HG02678 (cell line): ENCODE results near the gene ERN2.
"Not testable (repeated sequence)": the region's sequence is repeated elsewhere in the genome, so short reads cannot be mapped to it uniquely, and the experiment has no call there.

ENCODE experiments used
- ATAC-seq: cut with Tn5 transposase; IDR thresholded peaks from one replicate; pipeline ENCODE4 v1.9.1; 2021; ENCODE audit warnings: mild to moderate bottlenecking, moderate library complexity; ENCODE audit not compliant: unreplicated experiment

The ERN2 gene

DNA sequence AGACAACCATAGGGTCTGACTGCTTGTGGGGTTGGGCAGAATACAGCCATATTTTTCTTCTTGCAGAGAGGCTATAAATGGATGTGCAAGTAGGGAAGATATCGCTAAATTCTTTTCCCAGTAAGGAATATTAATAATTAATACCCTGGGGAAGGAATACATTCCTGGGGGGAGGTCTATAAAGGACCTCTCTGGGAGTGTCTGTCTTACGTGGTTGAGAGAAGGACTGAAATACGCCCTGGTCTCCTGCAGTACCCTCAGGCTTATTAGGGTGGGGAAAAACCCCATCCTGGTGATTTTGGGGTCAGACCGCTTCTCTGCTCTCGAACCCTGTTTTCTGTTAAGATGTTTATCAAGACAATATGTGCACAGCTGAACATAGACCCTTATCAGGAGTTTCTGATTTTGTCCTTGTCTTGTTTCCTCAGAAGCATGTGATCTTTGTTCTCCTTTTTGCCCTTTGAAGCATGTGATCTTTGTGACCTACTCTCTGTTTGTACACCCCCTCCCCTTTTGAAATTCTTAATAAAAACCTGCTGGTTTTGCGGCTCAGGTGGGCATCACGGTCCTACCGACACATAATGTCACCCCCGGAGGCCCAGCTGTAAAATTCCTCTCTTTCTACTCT, 9.7 kb upstream of the ERN2 start:
- ATAC-seq = not testable (repeated sequence)

DNA sequence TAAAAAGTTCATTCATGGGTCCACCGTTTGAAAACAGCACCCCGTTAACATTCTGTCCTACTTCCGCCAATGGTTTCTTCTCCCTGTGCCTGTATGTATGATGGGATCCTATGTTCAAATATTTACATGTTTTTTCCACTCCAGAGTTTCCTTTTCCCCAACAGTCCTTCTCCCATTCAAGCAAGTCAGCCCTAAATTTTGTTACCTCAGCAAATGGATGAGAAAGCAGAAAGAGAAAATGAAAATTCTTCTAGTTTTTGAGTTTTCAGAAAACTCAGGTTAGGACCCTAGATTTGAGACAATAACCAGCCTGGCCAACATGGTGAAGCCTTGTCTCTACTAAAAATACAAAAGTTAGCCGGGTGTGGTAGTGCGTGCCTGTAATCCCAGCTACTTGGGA, 3.5 kb upstream of the ERN2 start:
- ATAC-seq = no peak

DNA sequence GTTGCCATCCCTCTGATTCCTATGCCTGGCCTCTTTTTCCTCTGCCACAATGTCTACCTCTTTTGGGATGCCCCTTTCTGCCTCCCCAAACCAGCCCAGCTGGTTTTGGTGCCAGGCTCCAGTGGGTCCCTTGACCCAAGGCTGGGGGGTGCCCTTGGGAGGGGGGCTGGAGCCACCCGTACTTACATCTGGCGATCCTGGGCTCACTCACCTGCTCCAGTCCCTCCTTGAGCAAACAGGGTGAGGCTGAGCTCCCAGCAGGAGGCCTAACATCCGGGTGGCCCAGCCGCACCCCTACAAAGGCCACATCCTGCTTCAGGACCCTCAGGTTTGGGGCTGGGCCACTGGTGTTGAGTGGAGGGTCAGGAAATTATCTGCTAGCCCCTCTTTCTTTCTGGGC, 1.2 kb downstream of the ERN2 start:
- no peak for ATAC-seq

DNA sequence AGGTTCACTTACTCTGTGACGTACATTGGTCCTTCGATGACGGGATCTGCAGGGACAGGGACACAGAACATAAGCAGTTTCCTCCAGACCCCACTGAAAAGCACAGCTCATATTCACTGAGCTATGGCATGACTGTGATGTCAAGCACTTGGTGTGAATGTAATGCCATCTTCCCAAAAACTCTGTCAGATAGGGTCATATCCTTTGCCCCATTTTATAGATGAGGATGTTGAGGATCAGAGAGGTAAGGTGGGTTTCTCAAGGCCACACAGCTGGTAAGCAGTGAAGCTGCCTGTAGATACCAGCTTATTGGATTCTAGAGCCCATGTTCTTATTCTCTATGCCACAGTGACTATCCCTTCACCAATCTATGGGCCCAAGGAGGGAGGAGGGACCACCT, 2.5 kb downstream of the ERN2 start:
- no peak for ATAC-seq

DNA sequence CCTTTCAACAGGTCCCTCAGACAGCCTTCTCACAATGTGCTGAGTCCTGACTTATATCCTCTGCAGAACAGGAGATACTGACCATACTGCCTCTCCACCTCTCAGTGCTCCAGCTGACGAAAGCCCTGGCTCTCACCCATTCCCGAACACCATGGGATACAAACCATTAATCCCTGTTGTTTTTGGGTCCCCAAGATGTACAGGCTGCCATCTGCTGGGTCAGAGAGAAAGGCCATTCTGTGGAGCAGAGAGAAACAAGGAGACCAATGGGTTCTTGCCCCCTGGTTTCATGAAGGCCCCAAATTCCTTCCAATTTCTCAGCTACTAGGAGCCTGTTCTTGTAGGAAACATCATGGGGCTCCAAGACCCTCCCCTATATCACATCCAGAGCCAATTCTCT, 3.0 kb downstream of the ERN2 start:
- ATAC-seq = no peak

DNA sequence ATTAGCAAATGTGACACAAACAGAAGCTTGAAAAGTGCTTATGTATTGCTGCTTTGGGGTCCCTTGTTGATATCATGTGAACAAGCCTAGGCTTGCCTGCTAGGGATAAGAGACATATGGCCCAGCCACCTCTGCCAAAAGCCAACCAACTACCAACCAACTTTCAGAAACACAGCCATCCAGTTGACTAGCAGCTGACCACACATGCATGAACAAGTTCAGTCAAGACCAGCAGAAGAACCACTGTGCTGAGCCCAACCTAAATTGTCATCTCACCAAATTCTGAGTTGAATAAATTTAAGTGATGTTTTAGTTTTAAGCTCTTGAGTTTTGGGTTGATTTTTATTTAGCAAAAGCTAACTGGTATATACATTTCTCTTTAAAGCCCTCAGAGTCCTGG, 3.5 kb downstream of the ERN2 start:
- ATAC-seq = no peak

DNA sequence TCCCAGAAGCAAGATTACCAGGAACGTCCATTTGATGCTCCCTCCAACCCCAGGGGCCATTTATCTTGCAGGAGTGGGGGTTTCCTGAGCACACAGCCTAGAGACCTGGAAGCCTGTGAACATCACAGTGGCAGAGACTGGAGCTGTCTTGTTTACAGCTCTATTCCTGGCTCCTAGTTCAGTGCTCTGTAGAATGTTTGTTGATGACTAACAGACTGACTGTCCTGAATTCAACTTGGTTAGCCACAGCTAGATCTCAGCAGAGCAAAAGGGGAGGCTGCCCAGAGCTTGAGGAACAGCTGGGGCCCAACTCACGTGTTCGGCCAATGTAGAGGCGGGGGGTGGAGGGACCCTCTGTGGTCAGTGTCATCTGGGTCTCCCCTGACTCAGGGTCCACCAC, 6.6 kb downstream of the ERN2 start:
- ATAC-seq = no peak

DNA sequence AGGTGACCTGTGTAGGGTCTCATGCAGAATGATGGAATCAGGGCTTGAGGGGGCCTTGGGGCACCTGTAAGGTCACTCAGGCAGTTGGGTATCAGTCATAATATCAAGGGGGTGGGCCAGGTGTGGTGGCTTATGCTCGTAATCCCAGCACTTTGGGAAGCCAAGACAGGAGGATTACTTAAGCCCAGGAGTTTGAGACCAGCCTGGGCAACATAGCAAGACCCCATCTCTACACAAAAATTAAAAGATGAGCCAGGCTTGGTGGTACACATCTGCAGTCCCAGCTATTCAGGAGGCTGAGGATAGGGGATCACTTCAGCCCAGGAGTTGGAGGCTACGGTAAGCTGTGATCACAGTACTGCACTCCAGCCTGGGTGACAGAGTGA, 7.5 kb downstream of the ERN2 start:
- no peak for ATAC-seq

DNA sequence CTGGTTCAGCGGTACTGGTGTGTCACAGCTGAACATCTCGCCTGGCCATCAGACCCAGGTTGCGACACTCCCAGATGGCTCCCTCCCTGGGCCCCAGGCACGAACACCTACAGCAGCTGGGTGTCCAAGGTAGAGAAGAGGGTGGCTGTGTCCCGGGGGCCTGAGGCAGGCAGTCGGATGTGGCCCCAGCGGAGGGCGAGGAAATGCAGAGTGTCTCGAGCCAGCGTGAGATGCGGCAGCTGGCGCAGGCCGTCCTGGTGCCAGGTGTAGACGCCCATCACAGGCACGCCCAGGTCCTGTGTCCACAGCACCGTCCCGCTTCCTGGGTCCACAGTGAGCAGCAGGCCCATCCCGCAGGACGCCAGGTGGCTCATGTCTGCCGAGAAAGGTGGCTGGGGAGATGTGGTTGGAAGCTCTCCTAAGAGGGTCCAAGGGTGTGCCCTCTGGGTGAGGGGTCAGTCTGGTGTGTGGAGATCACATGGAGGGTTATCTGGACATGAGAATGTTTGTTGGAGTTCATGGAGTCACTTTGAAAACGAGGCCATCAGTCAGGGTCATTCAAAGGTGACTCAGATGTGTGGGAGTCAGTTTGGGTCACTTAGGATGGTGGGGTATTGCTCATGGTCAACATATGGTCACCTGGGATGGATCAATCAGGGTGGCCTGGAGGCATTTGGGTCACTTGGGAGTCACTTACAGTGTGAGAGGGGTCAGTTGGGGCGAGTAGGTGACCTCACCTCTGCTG, 8.1 kb downstream of the ERN2 start:
- ATAC-seq = no peak

DNA sequence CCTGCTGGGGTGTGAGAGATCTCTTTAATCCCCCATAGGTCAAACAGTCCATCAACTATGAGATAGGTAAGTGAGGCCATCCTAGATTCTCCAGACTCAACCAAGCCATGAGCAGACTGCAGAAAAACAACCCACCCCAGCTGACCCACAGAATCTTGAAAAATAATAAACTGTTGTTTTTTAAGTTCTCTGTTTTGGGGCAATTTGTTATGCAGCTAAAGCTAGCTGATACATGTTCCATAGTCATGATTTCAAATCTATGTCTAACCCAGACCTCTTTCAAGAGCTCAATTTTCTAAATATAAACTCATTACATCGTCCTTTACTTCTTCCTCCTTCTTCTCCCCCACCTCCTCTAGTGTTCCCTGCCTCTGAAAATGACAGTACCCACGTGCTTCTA, 10.1 kb downstream of the ERN2 start:
- no peak for ATAC-seq

DNA sequence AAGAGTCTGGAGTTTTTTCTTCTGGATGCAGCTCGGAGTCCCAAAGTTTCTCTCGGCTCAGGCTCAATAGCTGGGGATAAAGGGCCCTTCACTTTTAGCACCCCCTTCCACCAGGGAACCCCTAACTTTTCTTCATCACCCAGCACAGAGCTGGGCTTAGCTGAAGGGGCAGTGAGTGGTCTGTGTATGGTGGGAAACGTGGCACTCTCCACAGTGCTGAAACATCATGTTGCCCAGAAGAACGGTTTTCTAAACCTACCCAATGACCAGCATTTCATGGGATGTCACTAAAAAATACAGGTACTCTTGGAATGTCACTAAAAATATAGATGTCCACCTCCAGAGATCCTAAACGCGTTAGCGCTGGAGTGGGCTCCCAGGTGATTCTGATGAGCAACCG, 12.0 kb downstream of the ERN2 start:
- ATAC-seq = no peak

DNA sequence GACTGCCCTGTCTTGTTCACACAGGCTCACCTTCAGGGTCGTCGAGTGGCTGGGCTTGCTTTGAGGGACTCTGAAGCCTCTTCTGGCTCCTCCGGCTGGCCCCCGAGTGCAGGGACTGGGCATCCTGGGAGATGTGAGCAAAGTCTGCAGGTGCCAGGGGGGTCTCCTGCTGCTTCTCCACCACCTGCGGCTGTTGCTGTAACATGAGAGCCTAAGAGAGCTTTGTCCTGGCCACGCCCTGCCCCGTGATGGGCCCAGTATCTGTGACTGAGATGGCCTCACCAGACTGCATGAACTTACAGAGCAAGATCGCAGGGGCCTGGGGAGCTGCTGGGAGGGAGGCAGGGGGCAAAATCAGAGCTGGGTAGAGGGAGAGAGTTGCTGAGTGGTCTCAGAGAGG, 12.5 kb downstream of the ERN2 start:
- ATAC-seq = no peak

DNA sequence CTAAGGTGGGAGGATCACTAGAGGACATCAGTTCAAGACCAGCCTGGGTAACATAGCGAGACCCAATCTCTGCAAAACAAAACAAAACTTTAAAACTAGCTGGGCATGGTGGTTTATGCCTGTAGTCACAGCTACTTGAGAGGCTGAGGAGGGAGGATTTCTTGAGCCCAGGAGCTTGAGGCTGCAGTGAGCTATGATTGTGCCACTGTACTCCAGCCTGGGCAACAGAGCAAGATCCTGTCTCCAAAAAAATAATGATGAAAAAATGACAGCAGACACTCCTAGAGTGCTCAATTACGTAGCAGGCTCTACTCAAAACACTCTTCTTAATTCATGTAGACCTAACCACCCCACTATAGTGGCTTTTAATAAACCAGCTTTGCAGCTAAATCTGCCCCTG, 12.9 kb downstream of the ERN2 start:
- ATAC-seq = no peak

DNA sequence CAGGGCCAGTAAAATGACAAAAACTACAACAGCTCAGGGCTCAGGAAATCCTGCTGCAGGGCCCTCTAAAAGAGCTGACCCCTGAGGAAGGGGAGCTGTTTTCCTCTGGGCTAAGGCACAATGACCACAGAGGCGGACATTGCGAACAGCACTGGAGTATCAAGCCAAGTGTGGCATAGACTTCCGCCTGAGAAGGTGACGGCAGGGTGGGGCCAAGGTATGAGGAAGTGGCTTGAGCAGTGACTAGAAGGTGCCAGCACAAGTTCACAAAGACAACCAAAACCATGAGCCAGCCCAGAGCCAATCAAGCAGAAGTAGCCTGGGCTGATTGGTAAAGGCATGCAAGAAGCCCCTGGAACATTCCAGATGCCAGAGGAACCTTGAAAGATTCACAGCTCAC, 13.9 kb downstream of the ERN2 start:
- ATAC-seq = no peak

DNA sequence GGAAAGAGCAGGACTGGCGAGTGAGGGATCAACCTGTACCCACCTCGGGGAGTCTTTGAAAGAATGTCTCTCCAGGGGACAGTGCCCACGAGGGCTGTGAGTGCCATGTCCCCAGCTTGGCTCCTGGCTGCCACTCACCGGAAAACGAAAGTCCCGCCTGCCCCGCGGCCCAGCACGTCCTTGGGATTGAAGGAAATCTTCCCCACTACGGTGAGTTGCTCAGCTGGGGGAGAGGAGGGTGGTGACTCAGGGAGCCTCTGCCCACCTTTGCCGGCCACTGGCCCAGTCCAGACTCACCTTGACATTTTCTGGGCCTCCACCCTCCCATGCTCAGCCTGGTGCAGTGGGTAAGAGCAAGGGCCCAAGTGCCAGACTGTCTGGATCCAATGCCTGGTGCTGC, 17.3 kb downstream of the ERN2 start:
- ATAC-seq = no peak

DNA sequence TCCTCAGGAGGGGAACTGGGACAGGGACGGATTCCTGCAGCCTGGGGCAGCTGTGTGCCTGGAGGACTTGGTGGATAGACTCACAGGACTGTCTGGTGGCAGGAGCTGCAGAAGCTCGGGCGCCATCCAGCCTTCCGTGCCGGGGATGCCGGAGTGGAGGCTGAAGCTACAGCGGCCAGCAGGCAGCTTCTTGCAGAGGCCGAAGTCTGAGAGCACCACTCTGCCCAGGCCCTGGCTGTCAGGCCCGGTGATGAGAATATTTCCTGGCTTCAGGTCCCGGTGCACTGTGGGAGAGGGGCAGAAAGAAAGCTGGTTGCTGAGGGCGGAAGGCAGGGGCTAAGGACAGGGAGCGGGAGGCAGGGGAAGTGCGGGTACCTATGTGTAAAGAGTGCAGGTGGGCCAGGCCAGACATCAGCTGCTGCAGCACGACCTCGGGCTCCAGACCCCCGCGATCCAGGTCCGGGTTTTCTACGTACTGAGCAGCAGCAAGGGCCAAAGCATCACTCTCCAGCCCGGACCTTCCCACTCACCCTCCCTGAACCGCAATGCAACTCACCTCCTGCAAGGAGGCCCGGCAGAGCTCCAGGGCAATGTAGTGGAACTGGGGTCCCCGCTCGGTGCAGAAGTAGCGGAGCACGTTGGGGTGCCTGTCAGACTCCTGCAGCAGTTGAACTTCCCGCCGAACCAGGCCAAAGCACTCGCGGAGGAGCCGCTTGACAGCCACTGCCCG, 18.2 kb downstream of the ERN2 start:
- no peak for ATAC-seq

DNA sequence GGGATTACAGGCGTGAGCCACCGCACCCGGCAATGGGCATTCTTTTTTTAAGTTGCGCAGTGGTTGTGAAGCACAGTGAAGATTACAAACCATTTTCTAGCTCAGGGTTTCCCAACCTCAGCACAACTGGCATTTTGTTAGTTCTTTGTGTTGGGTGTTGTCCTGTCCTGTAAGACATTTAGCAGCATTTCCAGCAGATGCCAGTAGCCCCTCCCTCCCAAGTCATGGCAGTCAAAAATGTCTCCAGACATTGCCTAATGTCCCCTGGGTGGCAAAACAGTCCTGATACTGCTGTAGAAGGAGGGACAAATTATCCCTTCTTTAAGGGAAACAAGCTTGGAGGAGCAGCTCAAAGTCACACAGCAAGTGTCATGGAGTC, 18.8 kb downstream of the ERN2 start:
- ATAC-seq = no peak

DNA sequence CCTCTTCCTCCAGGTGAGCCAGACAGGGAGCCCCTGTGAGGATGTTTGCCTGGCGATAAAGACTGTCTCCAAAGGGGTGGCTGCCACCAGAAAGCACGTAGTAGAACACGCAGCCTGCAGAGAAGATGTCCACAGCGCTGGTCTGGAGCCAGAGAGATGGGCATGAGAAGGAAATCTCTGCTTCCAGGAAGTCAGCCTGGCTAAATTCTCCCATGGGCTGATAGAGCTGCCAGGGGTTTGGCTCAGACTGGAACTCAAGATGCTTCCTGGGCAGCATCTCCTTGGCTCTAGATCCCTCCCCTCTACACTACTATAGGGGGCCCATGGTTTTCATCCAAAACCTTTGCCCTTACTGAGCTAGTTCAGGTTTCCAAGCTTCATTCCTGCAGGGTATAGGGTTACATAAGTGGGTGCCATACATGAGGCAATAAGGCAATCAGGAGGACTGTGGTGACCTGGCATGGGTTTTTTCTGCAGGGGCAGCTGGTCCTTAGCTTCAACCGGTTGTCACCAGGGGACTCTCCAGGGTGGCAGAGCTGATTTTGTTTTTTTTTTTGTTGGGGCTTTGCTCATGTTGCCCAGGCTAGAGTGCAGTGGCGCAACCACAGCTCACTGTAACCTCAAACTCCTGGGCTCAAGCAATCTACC, 20.7 kb downstream of the ERN2 start:
- no peak for ATAC-seq

DNA sequence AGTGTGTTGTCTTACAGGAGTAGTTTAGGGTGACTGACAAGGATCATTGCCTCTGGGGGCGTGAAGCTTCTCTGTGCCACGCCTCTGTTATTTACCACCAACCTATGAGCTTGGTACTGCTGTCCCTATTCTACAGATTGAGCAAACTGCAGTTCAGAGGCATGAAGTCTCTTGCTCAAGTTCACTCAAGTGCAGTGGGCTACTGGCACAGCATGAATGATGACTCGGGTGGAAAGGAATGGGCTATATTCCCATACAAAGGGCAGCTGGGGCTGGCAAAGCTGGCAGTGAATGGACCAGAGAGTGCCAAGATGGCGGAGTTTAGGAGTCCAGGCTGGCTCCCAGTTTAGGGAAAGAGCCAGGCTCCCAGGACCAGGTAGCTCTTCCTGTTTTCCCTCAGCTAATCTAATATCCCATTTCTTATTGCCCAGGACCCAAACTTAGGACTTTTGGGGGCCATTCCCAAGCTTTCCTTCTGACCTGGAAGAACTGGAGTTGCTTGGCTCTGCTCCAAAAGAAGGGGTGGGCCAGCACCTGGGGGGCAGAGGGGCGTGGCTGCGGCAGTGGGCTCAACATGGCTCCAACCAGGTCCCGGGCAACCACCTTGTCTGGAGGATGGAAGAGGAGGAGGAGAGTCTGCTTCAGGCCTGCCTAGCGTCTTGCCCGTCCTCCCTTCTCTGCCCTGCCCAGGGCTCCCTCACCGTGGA, 21.4 kb downstream of the ERN2 start:
- no peak for ATAC-seq

DNA sequence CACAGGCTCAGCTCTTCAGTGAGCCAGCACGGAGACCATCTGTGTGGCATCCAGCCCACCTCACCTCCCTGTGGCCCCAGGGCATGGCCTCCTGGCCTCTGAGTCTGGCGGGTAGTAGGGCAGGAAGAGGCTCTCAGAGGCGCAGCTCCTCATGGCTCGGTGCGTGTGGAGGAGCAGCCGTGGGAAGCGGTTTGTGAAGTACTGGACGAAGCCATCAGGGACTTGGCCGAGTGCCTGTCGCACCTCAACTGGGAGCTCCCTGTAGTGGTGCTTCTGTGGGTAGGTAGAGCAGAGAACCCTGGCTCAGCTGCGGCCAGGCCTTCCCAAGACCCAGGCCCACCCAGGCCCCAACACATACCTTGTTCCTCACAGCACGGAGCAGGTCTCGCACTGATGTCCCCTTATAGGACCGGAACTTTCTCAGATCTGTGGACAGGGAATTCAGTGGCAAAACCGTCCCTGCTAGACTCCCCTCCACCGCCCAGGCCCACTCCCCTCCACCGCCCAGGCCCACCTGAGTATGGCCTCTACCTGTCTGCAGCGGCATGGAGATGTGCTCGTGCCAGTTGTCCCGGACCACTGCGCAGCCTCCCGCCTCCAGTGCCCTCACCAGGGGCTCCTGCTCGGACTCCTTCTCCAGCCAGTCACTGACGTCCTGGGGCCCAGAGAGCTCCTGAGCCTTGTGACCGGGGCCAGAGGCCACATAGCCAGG, 22.1 kb downstream of the ERN2 start:
- no peak for ATAC-seq
